SU-DHL-6 (cell line): ENCODE data around the gene H2BK1.

Experiments
- H2AFZ ChIP-seq: fragments of 200-600 bp; sonication (generic); 2 replicates; pipeline ENCODE4 v1.6.1; 2014; ENCODE audit warnings: low read depth, mild to moderate bottlenecking, moderate library complexity, mixed read lengths, antibody characterized with exemption, low read length; ENCODE audit not compliant: severe bottlenecking
- H3F3A ChIP-seq: fragments of 200-600 bp; shearing (Covaris generic); 2 replicates; pipeline ENCODE4 v1.6.0; 2016; ENCODE audit warnings: antibody characterized with exemption, mild to moderate bottlenecking; ENCODE audit not compliant: insufficient read depth
- H3K27ac ChIP-seq: fragments of 200-600 bp; sonication (generic); 2 replicates; pipeline ENCODE4 v1.5.1; 2016; ENCODE audit warnings: low read depth, mild to moderate bottlenecking, low read length, moderate library complexity, mixed read lengths
- H3K27me3 ChIP-seq: fragments of 200-600 bp; sonication (generic), shearing (Covaris generic); 2 replicates; pipeline ENCODE4 v1.6.0; 2014; ENCODE audit warnings: mild to moderate bottlenecking, low read length
- H3K36me3 ChIP-seq: fragments of 200-600 bp; sonication (generic); 2 replicates; pipeline ENCODE4 v1.6.1; 2014; ENCODE audit warnings: mild to moderate bottlenecking, low read length, mixed read lengths
- H3K4me2 ChIP-seq: fragments of 300-600, 200-600 bp; shearing (Covaris generic), sonication (generic); 2 replicates; pipeline ENCODE4 v1.6.0; 2014; ENCODE audit warnings: low read length, low read depth, mild to moderate bottlenecking; ENCODE audit not compliant: poor library complexity, severe bottlenecking
- H3K4me3 ChIP-seq: fragments of 200-600 bp; sonication (generic); 2 replicates; pipeline ENCODE4 v1.5.1; 2014; ENCODE audit warnings: antibody characterized with exemption, low read length, mild to moderate bottlenecking, mixed read lengths; ENCODE audit not compliant: insufficient read depth, poor library complexity, severe bottlenecking
- H3K79me2 ChIP-seq: fragments of 200-600 bp; sonication (generic); 2 replicates; pipeline ENCODE4 v1.6.1; 2014; ENCODE audit warnings: mild to moderate bottlenecking, low read length, moderate library complexity; ENCODE audit not compliant: insufficient read depth
- H3K9ac ChIP-seq: fragments of 200-600 bp; sonication (generic); 2 replicates; pipeline ENCODE4 v1.7.0; 2014; ENCODE audit warnings: mild to moderate bottlenecking, low read length
- H3K9me2 ChIP-seq: fragments of 200-600 bp; sonication (generic); replicated peaks from 2 replicates; pipeline ENCODE4 v1.6.1; 2014; ENCODE audit warnings: low read length; ENCODE audit not compliant: insufficient read depth
- H3K9me3 ChIP-seq: fragments of 200-600 bp; sonication (generic); 2 replicates; pipeline ENCODE4 v1.6.1; 2014; ENCODE audit warnings: low read length, mixed read lengths; ENCODE audit not compliant: insufficient read depth
- H4K20me1 ChIP-seq: fragments of 200-600 bp; sonication (generic); 2 replicates; pipeline ENCODE4 v1.6.1; 2014; ENCODE audit warnings: low read depth, mild to moderate bottlenecking, antibody characterized with exemption, low read length, moderate library complexity, mixed read lengths
- EZH2phosphoT487 ChIP-seq: fragments of 200-600 bp; sonication (generic), shearing (Covaris generic); conservative IDR thresholded peaks from 2 replicates; pipeline ENCODE4 v1.6.1; 2018; ENCODE audit warnings: mild to moderate bottlenecking, antibody characterized with exemption, low read length, moderate library complexity, mixed read lengths
- TF ChIP-seq, protein P1 (sequence below): fragments of 200-600 bp; sonication (generic); IDR thresholded peaks from one replicate; pipeline ENCODE4 v1.5.1; 2017; ENCODE audit warnings: antibody characterized with exemption, mild to moderate bottlenecking, low read length, moderate library complexity; ENCODE audit not compliant: insufficient read depth, poor library complexity, severe bottlenecking

The H2BK1 gene

DNA sequence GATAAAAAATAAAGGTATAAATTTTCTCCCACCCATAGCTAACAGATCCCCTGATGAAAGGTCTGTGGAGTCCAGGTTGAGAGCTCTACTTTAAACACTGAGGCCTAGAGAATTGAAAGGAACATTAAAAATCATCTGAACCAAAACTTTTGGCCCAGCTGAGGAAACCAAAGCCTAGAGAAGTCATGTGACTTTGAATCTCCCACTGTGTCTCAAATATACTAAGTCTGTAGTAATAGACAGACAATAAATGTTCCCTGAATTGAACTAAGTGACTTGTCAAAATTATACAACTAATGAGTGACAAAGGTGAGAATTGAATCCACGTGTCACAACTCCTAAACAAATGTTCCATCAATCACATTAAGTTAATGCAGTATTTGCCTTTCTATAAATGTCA lies 48.5 kb downstream of the H2BK1 start:
- Histone ChIP-seq H3K27ac (no peak overlapping the region), H3K4me3 (no peak overlapping the region), H3K36me3 (no peaks in the 10 kb centered on the region), H3K4me2 (no peak overlapping the region), H3K27me3 (no peaks in the 10 kb centered on the region), H3F3A (no peaks in the 10 kb centered on the region), H3K9me3 (no peaks in the 10 kb centered on the region), H3K9ac (no peak overlapping the region), H3K79me2 (no peaks in the 10 kb centered on the region), H3K9me2 (no peaks in the 10 kb centered on the region), H4K20me1 (no peaks in the 10 kb centered on the region), H2AFZ (no peak overlapping the region)
- TF ChIP-seq EZH2phosphoT487: no peak
- TF ChIP-seq, protein P1, sequence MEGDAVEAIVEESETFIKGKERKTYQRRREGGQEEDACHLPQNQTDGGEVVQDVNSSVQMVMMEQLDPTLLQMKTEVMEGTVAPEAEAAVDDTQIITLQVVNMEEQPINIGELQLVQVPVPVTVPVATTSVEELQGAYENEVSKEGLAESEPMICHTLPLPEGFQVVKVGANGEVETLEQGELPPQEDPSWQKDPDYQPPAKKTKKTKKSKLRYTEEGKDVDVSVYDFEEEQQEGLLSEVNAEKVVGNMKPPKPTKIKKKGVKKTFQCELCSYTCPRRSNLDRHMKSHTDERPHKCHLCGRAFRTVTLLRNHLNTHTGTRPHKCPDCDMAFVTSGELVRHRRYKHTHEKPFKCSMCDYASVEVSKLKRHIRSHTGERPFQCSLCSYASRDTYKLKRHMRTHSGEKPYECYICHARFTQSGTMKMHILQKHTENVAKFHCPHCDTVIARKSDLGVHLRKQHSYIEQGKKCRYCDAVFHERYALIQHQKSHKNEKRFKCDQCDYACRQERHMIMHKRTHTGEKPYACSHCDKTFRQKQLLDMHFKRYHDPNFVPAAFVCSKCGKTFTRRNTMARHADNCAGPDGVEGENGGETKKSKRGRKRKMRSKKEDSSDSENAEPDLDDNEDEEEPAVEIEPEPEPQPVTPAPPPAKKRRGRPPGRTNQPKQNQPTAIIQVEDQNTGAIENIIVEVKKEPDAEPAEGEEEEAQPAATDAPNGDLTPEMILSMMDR: no peak
